Measurements from ENCODE around the gene GLB1L3.
"Not testable (repeated sequence)": the region's sequence is repeated elsewhere in the genome, so short reads cannot be mapped to it uniquely, and the experiment has no call there.

The GLB1L3 gene

GRCh38 chr11:134276396-134277182, 410 bp downstream of the GLB1L3 start:
- DNase-seq = no peak

GRCh38 chr11:134277183-134278001, 1.2 kb downstream of the GLB1L3 start:
- DNase-seq = no peak

GRCh38 chr11:134278356-134278755, 2.2 kb downstream of the GLB1L3 start:
- DNase-seq = no peak

- not testable (repeated sequence) for DNase-seq
These were observed 5.5 kb downstream of the GLB1L3 start for GRCh38 chr11:134281635-134282034.

GRCh38 chr11:134282121-134283045, 6.2 kb downstream of the GLB1L3 start:
- DNase-seq = no peak

GRCh38 chr11:134283461-134284230, 7.5 kb downstream of the GLB1L3 start:
- DNase-seq = no peak

- DNase-seq = not testable (repeated sequence)
These were observed 8.2 kb downstream of the GLB1L3 start for GRCh38 chr11:134284349-134284748.

- no peak for DNase-seq
These were observed 11.4 kb downstream of the GLB1L3 start for GRCh38 chr11:134287561-134287960.

GRCh38 chr11:134288486-134288885, 12.3 kb downstream of the GLB1L3 start:
- no peak for DNase-seq

GRCh38 chr11:134289167-134289566, 13.0 kb downstream of the GLB1L3 start:
- no peak for DNase-seq

GRCh38 chr11:134289789-134290188, 13.6 kb downstream of the GLB1L3 start:
- no peak for DNase-seq

- no peak for DNase-seq
These were observed 14.5 kb downstream of the GLB1L3 start for GRCh38 chr11:134290646-134291045.

- DNase-seq = no peak
These were observed 15.0 kb downstream of the GLB1L3 start for GRCh38 chr11:134291196-134291595.

GRCh38 chr11:134292661-134293060, 16.5 kb downstream of the GLB1L3 start:
- DNase-seq = no peak

GRCh38 chr11:134293119-134294113, 17.2 kb downstream of the GLB1L3 start:
- DNase-seq = no peak

- DNase-seq = no peak
These were observed 18.5 kb downstream of the GLB1L3 start for GRCh38 chr11:134294664-134295063.

- DNase-seq = no peak
These were observed 36.0 kb downstream of the GLB1L3 start for GRCh38 chr11:134312223-134312622.

GRCh38 chr11:134312807-134313206, 36.6 kb downstream of the GLB1L3 start:
- DNase-seq = no peak

- DNase-seq = no peak
These were observed 37.2 kb downstream of the GLB1L3 start for GRCh38 chr11:134313379-134313778.

GRCh38 chr11:134313821-134314607, 37.8 kb downstream of the GLB1L3 start:
- no peak for DNase-seq

Measured in DMS153 (cell line).